ENCODE measurements around the gene SYCN.
A peak's percentile ranks its signal among the peaks of the same experiment; 100 is the strongest.

The SYCN gene

DNA sequence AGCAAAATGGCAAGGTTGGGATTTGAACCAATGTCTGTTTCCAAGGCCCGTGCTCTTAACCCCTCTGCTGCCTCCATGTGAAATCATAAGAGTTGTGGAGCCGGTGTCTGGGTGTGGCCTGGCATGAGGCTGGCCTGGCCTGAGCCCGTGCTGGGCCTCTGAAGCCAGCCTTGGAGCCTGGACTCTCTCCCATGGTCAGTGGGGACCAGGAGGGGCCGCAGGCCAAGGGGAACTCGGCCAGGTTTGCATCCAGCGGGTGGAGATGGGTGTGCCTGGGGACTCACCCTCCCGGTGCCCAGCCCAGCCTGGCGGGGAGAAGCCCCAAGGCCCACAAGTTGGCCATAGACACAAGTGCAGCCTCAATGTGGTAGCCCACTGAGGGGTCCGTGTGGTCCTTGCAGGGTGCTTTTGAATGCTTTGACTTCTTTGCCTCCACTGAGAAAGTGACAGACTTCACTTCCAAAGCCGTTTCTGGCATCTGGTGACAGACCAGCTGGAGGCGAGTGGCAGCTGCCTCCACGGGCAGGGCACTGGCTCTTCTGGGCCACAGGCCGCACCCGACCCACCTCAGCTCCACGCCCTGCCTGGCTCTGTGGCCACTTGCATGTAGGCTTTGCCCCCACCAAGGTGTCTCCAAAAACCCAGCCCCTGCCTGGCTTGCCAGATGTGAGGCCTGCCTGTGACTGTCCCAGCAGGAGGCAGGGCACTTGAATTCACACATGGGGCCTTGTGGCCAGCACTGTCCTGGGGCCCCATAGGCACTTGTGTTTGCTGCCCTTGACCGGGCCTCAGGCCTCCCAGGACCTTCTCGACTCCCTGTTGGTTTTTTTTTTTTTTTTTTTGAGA lies 33.5 kb downstream of the SYCN start:
- DNase-seq (ENCODE audit: low read depth), result no peak
- H3K4me3 ChIP-seq (ENCODE audit: low read depth, low read length), result no peak overlapping the region
- TF ChIP-seq, protein P1, sequence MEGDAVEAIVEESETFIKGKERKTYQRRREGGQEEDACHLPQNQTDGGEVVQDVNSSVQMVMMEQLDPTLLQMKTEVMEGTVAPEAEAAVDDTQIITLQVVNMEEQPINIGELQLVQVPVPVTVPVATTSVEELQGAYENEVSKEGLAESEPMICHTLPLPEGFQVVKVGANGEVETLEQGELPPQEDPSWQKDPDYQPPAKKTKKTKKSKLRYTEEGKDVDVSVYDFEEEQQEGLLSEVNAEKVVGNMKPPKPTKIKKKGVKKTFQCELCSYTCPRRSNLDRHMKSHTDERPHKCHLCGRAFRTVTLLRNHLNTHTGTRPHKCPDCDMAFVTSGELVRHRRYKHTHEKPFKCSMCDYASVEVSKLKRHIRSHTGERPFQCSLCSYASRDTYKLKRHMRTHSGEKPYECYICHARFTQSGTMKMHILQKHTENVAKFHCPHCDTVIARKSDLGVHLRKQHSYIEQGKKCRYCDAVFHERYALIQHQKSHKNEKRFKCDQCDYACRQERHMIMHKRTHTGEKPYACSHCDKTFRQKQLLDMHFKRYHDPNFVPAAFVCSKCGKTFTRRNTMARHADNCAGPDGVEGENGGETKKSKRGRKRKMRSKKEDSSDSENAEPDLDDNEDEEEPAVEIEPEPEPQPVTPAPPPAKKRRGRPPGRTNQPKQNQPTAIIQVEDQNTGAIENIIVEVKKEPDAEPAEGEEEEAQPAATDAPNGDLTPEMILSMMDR (IDR thresholded peaks at IDR 0.05; ENCODE audit: control insufficient read depth, extremely low read depth, insufficient read depth), result no peak

DNA sequence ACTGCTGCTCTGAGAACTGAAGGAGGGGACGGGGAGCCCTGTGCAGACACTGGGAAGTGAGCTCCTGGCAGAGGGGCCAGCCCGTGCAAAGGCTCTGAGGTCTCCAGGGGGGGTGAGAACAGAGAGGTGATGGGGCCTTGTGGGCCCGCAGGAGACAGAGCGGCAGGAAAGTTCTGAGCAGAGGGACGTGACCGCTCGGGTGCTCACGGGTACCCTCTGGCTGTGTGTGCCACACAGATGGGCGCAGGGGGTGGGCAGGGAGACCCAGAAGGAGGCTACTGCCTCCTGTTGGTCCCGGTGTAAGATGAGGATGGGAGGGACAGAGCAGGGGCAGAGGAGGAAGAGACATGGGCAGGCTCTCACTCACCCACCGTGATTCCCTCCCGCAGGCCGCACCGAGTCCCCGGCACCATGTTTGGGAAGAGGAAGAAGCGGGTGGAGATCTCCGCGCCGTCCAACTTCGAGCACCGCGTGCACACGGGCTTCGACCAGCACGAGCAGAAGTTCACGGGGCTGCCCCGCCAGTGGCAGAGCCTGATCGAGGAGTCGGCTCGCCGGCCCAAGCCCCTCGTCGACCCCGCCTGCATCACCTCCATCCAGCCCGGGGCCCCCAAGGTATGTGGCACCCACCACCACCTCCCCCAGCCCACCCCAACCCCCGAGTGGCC lies 34.8 kb downstream of the SYCN start:
- DNase-seq (ENCODE audit: low read depth), result no peak
- TF ChIP-seq, protein P1 (IDR thresholded peaks at IDR 0.05; ENCODE audit: control insufficient read depth, extremely low read depth, insufficient read depth), result no peak
- no peak overlapping the region for H3K4me3 ChIP-seq (ENCODE audit: low read depth, low read length)

GRCh38 chr19:39168258-39169142 lies 35.6 kb downstream of the SYCN start:
- peak overlapping the region; percentile 58; the same call in 1 of the 2 replicates for H3K4me3 ChIP-seq (ENCODE audit: low read depth, low read length)
- no peak for DNase-seq (ENCODE audit: low read depth)
- TF ChIP-seq, protein P1 (IDR thresholded peaks at IDR 0.05; ENCODE audit: control insufficient read depth, extremely low read depth, insufficient read depth), result no peak

DNA sequence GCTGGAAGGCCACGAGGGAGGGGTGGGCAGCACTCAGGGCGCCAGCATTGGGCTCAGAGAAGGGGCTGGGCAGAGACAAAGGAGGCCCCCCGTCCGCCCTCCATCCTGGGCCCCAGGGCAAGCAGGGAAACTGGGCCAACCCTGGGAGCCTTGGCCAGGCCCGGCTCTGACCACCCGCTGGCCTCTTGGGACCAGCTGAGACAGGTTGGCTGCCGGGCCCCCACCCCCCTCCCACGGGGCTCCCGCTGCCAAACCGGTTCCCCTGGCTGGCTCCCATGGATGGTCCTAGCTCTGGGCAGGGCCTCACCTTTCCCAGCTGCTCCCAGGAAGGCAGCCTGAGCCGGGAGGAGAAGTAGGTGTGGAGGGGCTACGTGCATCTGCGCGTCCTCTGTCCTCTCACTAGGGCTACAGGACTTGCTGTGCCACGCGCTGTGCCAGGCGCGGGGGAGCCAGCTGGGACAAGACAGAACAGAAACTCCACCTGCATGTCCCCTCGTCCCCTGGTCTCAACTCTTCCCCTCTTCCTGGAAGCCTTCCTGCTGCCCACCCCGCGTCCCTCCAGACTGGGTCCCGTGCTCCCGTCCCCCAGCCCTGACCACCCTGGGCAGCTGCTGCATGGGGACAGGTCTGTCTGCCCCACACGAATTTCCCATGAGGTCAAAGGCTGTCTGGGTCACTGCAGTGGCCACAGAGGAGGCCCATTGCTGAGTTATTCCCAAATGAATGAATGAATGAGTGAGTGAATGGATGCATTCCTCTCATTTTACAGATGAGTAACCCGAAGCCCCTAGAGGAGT lies 36.4 kb downstream of the SYCN start:
- TF ChIP-seq, protein P1 (IDR thresholded peaks at IDR 0.05; ENCODE audit: control insufficient read depth, extremely low read depth, insufficient read depth), result no peak
- DNase-seq (ENCODE audit: low read depth), result no peak
- peak overlapping the region; percentile 58 for H3K4me3 ChIP-seq (ENCODE audit: low read depth, low read length)

GRCh38 chr19:39166571-39167391 lies 37.3 kb downstream of the SYCN start:
- peak overlapping the region; percentile 58 for H3K4me3 ChIP-seq (ENCODE audit: low read depth, low read length)
- TF ChIP-seq, protein P1 (IDR thresholded peaks at IDR 0.05; ENCODE audit: control insufficient read depth, extremely low read depth, insufficient read depth), result no peak
- DNase-seq (ENCODE audit: low read depth), result peak; percentile 84
